ENCODE results near the gene LRP10.
"Not testable (repeated sequence)": the region's sequence is repeated elsewhere in the genome, so short reads cannot be mapped to it uniquely, and the experiment has no call there.

The LRP10 gene

DNA sequence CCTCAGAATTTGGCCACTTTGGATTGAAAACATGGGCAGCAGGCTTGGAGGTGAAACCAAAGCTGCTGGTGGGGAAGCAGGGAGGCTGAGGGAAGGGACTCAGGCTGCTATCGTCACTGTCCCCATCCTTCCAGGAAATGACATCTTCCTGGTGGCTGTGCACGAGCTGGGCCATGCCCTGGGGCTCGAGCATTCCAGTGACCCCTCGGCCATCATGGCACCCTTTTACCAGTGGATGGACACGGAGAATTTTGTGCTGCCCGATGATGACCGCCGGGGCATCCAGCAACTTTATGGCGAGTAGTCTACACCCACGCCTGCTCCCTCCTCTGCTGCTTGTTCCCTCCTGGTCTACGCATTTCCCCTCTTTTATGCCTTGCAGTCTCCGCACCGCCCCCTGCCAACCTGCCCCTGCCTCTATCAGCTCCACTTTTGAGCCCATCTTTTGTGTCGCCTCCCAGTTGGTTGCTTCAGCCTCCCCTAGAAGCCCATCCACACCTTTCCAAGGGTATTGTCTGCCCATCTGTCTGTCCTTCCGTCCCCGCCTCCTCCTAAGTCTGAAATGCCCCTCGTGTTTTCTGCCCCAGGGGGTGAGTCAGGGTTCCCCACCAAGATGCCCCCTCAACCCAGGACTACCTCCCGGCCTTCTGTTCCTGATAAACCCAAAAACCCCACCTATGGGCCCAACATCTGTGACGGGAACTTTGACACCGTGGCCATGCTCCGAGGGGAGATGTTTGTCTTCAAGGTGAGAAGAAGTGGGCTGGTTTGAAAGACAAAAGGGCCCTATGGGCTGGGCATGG is 28.2 kb upstream of the LRP10 start:
- DNase-seq = no peak

- no peak for DNase-seq
These were observed 27.1 kb upstream of the LRP10 start for GRCh38 chr14:22844221-22845102.

GRCh38 chr14:22845103-22845394 is 26.5 kb upstream of the LRP10 start:
- DNase-seq = no peak

GRCh38 chr14:22845821-22846625 is 25.5 kb upstream of the LRP10 start:
- DNase-seq = no peak

DNA sequence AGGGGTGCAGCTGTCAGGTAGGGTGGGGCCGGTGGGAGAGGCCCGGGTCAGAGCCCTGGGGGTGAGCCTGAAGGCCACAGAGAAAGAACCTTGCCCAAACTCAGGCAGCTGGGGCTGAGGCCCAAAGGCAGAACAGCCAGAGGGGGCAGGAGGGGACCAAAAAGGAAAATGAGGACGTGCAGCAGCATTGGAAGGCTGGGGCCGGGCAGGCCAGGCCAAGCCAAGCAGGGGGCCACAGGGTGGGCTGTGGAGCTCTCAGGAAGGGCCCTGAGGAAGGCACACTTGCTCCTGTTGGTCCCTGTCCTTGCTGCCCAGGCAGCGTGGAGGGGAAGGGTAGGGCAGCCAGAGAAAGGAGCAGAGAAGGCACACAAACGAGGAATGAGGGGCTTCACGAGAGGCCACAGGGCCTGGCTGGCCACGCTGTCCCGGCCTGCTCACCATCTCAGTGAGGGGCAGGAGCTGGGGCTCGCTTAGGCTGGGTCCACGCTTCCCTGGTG is 24.7 kb upstream of the LRP10 start:
- DNase-seq = no peak

GRCh38 chr14:22847661-22848341 is 23.7 kb upstream of the LRP10 start:
- no peak for DNase-seq

DNA sequence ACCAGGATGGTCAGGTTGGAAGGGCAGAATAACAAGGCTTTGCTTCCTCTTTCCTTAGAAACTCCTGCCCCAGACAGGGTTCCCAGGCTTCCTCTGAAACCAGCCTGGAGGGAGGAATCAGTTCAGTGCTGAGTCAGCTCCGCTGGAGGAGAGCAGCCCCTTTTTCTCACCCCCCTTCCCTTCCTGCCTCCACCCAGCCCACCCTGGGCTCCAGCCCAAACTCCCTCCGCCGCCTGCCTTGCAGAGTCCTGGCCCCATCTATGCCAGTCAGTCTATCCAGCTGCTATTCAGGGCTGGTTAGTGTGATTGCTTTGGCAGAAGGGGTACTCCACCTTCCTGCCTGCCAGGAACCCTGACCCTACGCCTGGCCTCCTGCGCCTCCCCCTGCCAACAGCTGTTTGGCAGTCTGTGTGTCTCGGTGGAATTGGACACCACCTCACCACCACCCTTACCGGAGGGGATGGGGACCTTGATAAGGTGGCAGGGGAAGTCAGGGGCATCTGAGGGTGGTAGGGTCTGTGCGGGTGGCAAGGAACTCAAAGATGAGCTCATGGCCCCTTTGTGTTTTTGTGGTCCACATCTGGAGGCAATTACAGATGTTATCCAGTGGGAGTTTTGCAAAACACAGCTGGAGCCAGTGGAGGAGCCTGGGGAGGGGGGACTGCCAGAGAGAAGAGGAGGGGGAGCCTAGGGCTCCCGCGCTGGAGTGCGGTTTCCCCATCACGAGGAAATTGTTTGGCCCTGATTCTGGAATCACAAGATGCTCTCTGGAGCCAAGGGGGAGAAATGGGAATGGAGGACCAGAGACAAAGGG is 23.0 kb upstream of the LRP10 start:
- DNase-seq = peak; percentile 58

- no peak for DNase-seq
These were observed 22.2 kb upstream of the LRP10 start for GRCh38 chr14:22849212-22849819.

- DNase-seq = no peak
These were observed 20.4 kb upstream of the LRP10 start for GRCh38 chr14:22850944-22851764.

- not testable (repeated sequence) for DNase-seq
These were observed 19.4 kb upstream of the LRP10 start for GRCh38 chr14:22852178-22852577.

GRCh38 chr14:22852599-22852939 is 19.0 kb upstream of the LRP10 start:
- no peak for DNase-seq

GRCh38 chr14:22852940-22853767 is 18.4 kb upstream of the LRP10 start:
- DNase-seq = peak; percentile 85

DNA sequence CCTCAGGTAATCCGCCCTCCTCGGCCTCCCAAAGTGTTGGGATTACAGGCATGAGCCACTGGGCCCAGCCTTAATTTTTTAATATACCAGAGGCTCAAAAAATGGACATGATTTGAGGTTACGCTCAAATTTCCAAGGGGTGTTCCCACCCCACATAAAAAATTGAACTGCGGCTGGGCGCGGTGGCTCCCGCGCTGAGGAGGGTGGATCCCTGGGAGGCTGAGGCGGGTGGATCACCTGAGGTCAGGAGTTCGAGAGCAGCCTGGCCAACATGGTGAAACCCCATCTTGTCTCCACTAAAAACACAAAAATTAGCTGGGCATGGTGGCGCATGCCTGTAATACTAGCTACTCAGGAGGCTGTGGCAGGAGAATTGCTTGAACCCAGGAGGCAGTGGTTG is 17.2 kb upstream of the LRP10 start:
- not testable (repeated sequence) for DNase-seq

- DNase-seq = no peak
These were observed 16.4 kb upstream of the LRP10 start for GRCh38 chr14:22854963-22855724.

DNA sequence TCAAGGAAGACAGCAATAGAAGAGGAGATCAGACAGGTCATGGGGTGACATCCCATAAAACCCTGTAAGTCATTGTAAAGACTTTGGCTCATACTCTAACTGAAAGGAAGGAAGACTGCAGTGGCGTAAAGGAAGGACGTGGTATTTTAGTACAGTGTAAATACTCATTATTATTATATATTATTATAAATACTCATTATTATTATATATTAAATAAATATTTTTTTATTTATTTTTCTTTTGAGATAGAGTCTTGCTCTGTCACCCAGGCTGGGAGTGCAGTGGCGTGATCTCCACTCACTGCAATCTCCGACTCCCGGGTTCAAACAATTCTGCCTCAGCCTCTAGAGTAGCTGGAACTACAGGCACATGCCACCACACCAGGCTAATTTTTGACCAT is 15.1 kb upstream of the LRP10 start:
- DNase-seq = no peak

GRCh38 chr14:22860377-22860776 is 11.2 kb upstream of the LRP10 start:
- not testable (repeated sequence) for DNase-seq

GRCh38 chr14:22861651-22862050 is 9.9 kb upstream of the LRP10 start:
- no peak for DNase-seq

- DNase-seq = no peak
These were observed 6.6 kb upstream of the LRP10 start for GRCh38 chr14:22864979-22865378.
